ENCODE measurements around the gene DTX1. TPM values are rescaled to one million over a fixed set of nuclear protein-coding genes. Genes with fewer than 3 reads are reported as not detected.

DTX1 gene
- polyA plus RNA-seq, 1 donor, result 5.2 TPM

DNA sequence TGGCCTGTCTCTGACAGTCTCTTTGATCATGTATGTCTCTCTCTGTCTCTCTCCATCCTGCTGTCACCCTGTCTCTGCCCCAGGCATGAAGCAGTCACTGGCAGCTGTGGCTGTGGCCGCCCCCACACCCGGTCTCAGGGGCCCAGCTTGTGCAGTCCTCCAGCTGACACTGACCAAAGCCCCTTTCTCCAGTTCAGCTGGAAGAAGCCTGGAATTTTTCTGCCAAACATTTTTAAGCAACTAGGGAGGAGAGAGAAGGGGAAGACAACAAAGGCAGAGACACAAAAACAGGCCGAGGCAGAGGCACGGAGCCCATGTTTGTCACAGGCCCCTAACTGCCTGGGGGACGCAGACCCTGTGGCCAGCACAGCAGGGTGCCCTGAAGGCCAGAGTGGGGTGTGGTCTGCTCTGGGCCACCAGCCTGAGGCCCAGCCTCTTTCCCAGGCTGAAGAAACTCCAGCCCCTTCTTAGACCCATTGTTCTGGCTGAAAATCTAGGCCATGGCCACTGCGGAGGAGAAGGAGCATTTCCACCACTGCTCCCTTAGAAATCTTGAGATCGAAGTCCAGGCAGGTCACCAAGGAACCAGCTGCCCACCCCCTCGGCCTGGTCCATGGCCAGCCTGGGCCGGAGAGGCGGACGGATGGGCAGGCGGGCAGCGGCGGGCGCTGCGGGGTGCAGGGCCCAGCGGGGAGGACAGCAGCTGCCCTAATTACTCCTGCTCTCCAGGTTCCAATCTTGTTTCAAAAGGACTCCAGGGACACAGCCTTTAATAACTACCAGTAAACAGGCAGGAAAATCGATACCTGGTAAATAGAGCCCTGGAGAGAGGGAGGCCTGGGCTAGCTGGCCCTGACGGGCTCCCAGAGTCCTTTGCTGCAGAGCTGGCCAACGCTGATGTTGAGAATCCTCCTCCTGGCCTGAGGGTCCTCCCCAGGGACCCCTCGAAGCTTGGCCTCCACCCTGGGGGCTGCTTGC is 14.9 kb downstream of the DTX1 start:
- peak; percentile 58 for DNase-seq (ENCODE audit: low read depth)

DNA sequence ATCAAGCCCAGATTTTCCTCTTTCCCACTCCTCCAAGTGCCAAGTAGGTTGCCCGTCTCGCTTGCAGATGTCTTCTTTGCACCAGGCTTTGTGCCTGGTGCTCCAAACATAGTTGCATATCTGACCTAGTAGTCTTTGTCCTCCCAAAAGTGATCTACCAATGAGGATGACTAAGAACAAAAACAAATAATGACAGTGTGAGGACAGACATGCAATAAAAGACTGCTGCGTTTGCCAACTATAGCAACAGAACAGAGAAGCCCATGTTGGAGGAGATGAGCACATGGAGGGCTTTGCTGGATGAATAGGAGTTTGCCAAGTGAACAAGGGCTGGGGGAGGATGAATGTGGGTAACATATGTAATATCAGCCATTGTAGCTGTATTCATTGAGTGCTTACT is 15.6 kb downstream of the DTX1 start:
- DNase-seq (ENCODE audit: low read depth), result no peak

DNA sequence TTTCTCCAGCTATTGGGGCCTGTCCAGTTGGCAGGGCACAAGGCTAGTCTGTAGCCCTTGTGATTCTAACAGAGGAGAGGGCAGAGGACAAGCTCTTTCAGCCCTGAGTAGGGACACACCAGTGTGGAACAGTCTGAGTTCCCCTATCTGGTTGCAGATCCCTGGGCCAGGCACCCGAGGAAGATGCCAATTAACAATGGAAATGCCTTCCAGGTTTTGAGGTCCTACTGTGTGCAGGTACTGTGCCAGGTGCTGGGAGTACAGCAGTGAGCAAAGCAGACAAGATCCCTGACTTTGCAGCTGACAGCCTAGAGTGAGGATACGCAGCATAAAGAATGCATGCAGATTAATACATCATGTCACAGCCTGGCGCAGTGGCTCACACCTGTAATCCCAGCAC is 17.1 kb downstream of the DTX1 start:
- DNase-seq (ENCODE audit: low read depth), result no peak

DNA sequence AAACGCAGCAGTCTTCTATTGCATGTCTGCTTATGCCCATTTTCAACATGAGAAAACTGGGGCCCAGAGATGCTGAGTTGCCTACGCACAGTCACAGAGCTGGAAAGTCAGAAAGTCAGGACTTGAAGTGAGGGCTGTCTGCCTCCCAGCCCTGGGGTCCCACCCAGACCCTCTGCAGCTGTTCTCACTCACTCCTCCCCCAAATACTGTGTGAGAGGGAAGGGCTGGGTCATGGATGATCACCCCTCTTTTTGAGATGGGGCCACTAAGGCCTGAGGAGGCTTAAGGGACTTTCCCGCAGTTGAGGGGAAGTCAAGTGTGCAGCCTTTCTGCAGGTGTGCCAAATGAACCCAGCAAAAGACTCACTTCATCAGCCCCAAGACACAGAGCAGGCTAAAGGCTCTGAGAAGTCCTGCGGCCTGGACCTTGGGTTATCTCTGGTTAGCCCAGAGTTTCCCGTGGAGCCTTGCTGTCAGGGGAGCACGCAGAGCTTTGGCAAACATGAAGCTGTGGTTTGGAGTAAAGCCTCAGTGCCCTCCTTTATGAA is 18.7 kb downstream of the DTX1 start:
- no peak for DNase-seq (ENCODE audit: low read depth)

DNA sequence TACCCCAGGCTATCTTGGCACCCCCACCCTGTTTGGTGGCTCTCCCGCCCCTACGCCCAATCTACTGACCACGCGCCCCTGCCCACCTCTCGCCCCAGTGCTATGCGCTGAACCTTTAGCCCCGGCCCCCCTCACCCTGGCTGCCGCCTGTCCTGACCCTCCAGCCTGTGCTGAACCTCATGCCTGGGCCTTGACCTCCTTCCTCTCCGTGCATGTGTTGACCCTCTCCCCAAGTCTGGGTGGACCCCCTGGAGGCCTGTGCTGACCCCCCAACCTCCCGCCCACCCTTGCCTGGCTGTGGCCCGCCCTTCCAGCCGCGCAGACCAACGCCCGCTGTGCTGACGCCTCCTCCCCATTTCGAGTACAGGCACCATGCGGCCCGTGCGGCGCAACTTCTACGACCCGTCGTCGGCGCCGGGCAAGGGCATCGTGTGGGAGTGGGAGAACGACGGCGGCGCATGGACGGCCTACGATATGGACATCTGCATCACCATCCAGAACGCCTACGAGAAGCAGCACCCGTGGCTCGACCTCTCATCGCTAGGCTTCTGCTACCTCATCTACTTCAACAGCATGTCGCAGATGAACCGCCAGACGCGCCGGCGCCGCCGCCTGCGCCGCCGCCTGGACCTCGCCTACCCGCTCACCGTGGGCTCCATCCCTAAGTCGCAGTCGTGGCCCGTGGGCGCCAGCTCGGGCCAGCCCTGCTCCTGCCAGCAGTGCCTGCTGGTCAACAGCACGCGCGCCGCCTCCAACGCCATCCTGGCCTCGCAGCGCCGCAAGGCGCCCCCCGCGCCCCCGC is 20.7 kb downstream of the DTX1 start:
- DNase-seq (ENCODE audit: low read depth), result no peak

DNA sequence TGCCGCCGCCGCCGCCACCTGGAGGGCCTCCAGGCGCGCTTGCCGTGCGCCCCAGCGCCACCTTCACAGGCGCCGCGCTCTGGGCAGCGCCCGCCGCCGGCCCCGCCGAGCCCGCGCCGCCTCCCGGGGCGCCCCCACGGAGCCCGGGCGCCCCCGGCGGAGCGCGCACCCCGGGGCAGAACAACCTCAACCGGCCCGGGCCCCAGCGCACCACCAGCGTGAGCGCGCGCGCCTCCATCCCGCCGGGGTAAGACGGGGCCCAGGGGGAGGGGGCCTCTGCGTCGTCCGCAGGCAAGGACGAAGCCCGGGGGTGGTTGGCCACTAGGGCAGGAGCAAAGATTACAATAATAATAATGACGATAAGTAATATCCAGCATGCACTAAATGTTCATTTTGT is 21.3 kb downstream of the DTX1 start:
- DNase-seq (ENCODE audit: low read depth), result no peak

DNA sequence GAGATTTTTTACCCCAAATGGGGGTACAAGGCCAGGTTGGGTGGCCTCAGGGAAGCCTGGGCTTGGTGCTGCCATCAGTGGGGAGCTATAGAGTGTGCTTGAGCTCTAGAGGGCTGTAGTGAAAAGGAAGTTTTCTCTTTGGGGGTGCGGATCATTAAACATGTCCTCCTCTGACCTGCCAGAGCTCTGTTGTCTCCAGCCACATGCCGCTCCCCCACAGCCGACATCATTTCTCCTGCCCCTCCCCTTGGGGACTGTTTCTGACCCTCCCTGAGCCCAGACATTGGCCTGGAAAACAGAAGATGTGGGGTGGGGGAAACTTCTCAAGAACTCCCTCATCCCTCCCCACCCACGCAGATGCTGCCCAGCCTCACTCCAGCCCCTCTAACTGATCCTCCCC is 25.3 kb downstream of the DTX1 start:
- DNase-seq (ENCODE audit: low read depth), result no peak

DNA sequence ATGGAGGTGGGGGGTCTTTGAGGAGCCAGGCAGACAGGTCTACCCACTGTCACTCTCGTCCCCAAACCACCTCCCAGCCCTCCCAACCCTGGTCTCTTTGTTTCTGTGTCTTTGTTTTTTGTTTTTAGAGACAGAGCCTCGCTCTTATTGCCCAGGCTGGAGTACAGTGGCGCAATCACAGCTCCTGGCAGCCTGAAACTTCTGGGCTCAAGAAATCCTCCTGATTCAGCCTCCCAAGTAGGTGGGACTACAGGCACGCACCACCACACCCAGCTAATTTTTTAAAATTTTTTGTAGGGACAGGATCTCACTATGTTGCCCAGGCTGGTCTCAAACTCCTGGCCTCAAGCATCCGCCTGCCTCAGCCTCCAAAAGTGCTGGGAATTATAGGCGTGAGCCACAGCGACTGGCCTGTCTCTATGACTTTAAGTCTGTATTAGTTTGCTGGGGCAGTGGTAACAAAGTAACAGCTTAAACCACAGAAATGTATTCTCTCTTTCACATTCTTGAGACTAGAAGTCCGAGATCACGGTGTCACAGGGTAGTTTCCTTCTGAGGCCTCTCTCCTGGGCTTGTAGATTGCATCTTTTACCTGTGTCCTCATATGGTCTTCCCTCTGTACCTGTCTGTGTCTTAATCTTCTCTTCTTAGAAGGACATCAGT is 26.1 kb downstream of the DTX1 start:
- DNase-seq (ENCODE audit: low read depth), result no peak

DNA sequence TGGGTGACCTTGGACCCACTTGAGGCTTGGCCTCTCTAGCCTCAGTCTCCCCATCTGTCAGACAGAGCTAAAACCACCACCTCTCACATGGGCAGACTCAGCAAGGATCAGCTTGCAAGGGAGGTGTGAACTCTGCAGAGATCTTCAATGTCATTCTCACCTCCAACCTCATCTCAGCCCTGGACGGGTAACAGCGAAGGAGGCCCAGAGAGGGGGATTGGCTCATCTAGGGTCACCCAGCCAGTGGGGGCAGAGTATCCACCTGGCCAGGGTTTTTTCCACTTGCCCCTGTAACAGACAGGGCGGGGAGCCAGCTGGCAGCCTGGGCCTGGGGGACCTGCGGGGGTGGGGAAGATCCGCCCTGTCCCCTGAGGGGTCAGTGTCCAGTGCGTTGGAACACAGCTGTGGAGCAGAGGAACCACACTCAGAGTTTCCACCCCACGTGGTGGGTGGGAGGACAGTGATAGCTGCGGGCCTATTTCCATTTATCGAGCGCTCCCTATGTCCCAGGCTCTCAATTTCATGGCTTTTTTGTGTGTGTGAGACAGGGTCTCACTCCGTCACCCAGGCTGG is 27.4 kb downstream of the DTX1 start:
- no peak for DNase-seq (ENCODE audit: low read depth)

DNA sequence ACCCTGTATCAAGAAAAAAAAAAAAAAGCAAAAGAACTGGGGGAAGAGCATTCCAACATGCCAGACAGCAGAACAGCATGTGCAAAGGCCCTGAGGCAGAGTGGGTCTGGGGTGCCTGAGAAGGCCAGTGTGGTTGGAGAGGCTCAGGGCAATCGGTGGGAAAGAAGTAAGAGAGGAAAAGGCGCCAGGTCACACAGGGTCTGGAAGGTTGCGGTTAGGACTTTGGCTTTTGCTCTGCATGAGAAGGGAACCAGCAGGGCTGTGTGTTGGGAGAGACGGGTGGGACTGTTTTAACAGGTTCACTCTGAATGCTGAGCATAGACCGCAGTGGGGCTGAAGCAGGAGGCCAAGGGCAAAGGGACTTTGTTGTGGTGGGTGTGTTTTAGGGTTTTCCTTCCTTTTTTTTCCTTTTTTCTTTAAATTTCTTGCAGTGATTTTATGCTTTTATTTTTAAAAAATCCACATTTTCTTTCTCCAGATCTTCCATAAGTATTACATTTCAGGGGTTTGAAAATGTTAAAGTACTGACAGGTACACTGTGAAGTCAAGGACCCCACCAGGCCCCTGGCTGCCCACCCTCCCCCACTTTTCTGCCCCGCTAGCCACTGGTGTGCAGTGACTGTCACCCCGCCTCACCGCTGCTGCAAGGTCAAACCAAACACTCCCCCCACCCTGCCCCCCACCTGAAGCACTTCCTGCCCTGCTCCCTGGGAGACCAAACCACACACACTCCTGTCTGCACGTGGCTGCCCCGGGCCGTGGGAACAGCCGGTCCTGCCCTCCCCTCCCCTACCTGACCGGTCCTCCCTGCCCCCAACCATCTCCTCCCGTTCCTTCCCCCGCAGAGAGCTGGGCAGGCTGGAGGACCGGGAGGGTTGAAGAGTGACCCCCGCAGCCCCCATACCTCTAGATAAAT is 30.0 kb downstream of the DTX1 start:
- DNase-seq (ENCODE audit: low read depth), result no peak

DNA sequence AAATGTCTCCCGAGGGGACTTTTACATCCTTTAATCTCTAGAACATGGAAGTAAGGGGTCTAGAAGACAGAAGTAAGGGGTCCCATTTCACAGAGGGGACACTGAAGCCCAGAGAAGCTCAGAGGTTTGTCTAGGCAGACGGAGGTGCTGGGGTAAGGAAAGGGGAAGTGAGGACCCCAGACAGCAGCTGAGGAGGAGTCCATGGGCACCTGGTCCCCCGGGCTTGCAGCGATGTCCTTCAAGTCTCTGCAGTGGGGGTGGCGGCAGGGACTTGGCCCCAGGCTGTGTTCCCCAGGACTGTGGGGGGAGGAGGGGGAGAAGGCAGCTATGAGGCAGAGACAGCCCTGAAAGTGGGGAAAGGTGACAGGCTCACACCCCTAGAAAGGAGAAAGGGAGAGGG is 30.7 kb downstream of the DTX1 start:
- DNase-seq (ENCODE audit: low read depth), result no peak

DNA sequence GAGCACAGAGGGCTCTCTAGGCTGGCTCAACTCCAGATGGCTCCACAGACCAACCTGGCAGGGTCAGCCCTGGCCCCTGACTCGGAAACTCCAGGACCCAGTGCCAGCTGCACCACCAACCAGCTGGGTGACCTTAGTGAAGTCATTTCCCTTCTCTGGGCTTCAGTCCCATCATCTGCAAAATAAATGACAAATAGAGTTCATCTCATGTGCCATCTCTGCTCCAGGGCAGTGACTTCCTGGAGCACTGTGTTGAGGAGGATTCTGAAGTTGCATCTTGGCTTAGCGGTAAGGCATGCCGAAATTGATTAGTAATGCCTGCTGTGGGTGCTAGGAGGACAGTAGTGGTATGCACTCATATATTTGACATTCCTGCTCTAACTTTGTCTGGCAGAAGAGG is 31.5 kb downstream of the DTX1 start:
- no peak for DNase-seq (ENCODE audit: low read depth)

DNA sequence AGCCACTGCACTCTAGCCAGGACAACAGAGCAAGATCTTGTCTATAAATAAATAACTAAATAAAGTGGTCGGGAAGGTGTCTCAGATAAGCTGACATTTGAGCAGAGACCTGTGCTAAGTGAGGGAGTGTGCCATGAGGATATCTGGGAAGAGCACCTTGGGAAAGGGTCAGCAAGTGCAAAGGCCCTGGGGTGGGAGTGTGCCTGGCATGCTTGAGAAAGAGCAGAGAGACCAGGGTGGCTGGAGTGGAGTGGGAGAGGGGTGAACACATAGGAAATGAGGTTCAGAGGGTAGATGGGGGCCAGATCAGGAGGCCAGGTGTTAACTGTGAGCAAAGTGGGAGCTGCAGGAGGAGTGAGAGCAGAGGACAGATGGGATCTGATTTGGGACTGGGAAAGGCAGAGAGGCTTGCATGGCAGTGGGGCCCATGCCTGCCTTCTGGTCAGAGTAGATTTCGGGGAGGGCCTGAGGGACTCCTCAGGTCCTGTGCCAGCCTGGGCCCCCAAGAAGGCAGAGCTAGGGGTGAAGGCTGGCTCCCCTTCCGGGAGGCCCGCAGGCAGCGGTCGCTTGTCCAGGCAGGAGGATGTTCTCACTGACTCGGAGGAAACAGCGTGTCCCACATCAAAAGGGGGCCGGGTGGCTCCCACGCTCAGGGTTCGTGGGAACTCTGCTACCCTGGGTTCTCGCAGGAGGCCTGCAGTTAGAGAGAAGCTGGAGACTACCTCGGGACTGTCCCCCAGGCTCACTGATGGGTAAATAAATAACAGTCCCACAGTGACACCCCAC is 32.6 kb downstream of the DTX1 start:
- no peak for DNase-seq (ENCODE audit: low read depth)

DNA sequence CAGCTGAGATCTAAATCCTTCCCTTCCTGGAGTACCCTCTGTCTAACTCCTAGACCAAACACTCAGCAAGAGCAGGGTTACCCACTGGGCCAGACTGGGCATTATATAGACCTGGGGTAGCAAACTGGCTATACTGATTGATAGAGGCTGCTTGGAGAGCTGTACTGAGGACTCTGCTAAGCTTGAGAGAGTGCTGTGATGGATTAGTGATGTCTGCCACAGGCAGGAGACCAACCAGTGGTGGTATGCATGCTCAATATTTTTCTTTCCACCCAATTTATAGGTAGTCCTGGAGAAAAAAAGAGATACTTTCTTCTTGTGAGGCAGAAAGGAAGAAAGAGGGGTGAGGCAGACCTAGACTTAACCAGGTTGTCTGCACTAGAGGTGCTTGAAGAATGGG is 33.3 kb downstream of the DTX1 start:
- no peak for DNase-seq (ENCODE audit: low read depth)

DNA sequence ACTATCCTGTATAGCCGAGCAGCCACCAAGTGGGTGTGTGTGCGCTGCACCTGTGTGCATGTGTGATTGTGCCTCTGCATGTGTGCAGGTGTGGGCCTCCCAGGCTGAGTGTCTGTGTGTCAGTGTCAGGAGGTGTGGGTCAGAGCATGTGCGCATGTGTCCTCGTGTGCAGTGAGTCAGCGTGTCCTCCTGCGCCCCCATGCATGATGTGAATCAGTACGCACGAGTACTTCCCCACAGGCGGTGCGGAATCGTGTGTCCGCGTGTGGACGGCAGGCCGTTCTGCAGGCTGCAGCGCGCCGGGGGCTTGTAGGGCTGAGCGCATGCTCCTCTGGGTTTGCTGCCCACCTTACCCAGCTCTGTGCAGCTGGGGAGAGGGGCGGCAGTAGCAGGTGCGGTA is 34.2 kb downstream of the DTX1 start:
- DNase-seq (ENCODE audit: low read depth), result no peak

DNA sequence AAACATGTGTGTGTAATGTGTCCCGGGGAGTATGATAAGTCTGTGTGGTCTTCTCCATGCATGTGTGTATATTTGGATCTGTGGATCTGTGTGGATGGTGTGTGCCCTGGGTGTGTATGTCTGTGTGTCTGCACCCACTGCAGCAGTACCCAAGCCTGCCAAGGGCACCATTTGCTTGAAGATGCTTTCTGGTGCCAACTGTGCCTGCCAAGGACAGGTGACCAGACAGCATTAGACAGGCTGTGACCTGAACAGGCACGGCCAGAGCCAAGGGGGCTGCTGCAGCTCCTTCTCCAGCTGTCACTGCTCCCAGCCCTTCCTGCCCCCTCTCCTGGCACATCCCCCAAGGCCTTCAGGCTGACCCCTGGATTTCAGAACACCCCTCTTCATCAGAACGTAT is 35.0 kb downstream of the DTX1 start:
- DNase-seq (ENCODE audit: low read depth), result no peak

DNA sequence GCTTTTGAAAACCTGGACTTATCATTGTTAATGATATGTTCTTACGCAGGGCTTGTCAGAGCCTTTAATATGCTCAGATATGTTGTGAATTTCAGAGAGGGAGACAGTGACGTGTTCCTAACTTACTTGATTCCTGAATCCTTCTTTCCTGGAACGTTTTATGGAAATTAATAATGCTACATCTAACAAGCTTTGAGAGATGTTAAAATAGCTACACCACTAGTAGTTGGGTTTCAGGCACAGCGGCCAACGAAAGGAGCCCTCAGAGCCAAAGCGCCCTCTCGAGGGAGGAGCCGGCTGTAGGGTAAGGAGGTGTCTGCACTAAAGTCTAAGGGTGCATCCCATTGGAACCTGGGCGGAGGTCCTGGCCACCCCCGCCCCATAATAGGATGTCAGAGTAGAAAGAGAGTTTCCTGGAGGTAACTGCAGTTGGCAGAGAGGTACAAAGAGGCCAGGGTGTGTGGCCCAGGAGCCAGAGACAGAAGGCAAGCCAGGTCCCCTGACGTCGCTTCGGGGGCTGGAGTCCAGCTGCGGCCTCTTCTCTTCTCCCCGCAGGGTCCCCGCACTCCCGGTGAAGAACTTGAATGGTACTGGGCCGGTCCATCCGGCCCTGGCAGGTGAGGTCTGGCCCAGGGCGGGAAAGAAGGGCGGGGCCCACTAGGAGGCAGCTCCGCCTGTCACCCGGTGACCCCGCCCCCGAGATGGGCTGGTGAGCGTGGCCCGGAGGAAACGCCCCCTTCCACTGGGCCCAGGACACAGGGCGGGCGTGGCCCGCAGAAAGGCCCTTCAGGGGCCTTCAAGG is 36.3 kb downstream of the DTX1 start:
- peak; percentile 64 for DNase-seq (ENCODE audit: low read depth)

DNA sequence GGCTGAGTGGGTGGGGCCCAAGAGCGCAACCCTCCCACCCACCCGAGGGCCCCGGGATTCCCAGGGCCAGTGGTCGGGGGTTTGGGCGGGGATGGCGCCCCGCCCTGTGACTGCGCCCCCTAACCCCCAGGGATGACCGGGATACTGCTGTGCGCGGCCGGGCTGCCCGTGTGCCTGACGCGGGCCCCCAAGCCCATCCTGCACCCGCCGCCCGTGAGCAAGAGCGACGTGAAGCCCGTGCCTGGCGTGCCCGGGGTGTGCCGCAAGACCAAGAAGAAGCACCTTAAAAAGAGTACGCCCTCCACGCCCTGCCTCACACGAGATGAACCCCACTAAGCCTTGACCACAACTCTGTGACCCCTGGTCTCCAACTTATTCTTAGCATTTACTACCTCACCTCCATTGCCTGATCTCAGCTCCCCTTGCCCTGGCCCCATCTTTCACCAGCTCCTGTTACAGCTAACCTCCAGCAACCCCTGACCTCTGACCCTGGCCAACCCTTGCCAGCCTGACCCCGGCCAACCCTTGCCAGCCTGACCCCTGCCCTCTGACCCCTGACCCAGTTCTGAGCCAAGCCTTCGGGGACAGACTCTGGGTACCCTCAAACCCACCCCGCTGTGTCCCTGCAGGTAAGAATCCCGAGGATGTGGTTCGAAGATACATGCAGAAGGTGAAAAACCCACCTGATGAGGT is 37.0 kb downstream of the DTX1 start:
- DNase-seq (ENCODE audit: low read depth), result no peak
